ENCODE measurements around the gene PGBD2. TPM values are rescaled to one million over a fixed set of nuclear protein-coding genes. Genes with fewer than 3 reads are reported as not detected.

The PGBD2 gene
- total and polyA plus RNA-seq, 2 of the 8 experiments (the other 6 are each of a cell fraction or from before 2014, with no cell fraction given) = 4.5 to 7.7 TPM

DNA sequence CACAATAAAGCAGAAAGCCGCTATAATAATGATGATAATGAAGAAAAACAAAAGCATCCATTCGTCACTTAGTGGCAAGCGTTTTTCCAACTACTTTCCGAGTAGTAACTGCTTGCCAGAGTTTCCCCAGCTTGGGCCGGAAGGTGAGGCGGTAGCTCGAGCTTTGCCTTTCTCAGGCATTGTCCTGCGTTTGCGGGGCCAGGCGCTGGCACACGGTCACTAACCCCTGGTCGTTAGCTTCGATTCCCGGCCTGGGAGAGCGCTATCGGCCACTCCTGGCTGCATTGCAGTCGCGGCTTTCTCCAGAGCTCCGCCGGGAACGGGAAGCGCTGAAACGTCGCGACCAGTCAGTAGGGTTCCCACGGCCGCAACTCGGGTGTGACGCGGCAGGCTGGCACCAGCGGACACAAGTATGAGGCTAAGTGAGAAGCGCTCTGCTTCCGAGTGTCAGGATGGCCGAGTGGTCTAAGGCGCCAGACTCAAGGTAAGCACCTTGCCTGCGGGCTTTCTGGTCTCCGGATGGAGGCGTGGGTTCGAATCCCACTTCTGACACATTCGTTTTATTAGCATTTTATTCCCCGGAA, 32.5 kb upstream of the PGBD2 start (continued):
- TF ChIP-seq, protein P1, sequence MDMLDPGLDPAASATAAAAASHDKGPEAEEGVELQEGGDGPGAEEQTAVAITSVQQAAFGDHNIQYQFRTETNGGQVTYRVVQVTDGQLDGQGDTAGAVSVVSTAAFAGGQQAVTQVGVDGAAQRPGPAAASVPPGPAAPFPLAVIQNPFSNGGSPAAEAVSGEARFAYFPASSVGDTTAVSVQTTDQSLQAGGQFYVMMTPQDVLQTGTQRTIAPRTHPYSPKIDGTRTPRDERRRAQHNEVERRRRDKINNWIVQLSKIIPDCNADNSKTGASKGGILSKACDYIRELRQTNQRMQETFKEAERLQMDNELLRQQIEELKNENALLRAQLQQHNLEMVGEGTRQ (IDR thresholded peaks at IDR 0.05; ENCODE audit: low read length) = no peak
- TF ChIP-seq CHD2 (IDR thresholded peaks at IDR 0.05; ENCODE audit: low read length) = peak; percentile 79
- TF ChIP-seq KDM1A (IDR thresholded peaks at IDR 0.05; ENCODE audit: borderline replicate concordance, low read length) = peak; percentile 4; the same call in 1 of the 2 replicates
- TF ChIP-seq TCF12 (IDR thresholded peaks at IDR 0.05; ENCODE audit: low read depth, low read length) = no peak
- no peak for TF ChIP-seq SP1 (IDR thresholded peaks at IDR 0.05; ENCODE audit: low read depth, low read length)
- no peak for TF ChIP-seq ATF3 (IDR thresholded peaks at IDR 0.05; ENCODE audit: insufficient read depth, low read depth, low read length)
- peak in 1 of 2 experiments; percentile 75; a peak in 1 of 4 replicates for TF ChIP-seq HDAC2 (IDR thresholded peaks at IDR 0.05; ENCODE audit: borderline replicate concordance in 1 of 2, low read depth in 2 of 2, low read length in 2 of 2)
- TF ChIP-seq, protein P2, sequence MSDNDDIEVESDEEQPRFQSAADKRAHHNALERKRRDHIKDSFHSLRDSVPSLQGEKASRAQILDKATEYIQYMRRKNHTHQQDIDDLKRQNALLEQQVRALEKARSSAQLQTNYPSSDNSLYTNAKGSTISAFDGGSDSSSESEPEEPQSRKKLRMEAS (IDR thresholded peaks at IDR 0.05) = no peak
- TF ChIP-seq SAP30 (IDR thresholded peaks at IDR 0.05; ENCODE audit: insufficient read depth, insufficient replicate concordance, low read length) = no peak
- TF ChIP-seq CBX8 (IDR thresholded peaks at IDR 0.05; ENCODE audit: borderline replicate concordance, low read depth, low read length) = no peak
- TF ChIP-seq KDM4A (IDR thresholded peaks at IDR 0.05; ENCODE audit: low read depth, low read length, severe bottlenecking) = peak; percentile 23
- TF ChIP-seq, protein P3, sequence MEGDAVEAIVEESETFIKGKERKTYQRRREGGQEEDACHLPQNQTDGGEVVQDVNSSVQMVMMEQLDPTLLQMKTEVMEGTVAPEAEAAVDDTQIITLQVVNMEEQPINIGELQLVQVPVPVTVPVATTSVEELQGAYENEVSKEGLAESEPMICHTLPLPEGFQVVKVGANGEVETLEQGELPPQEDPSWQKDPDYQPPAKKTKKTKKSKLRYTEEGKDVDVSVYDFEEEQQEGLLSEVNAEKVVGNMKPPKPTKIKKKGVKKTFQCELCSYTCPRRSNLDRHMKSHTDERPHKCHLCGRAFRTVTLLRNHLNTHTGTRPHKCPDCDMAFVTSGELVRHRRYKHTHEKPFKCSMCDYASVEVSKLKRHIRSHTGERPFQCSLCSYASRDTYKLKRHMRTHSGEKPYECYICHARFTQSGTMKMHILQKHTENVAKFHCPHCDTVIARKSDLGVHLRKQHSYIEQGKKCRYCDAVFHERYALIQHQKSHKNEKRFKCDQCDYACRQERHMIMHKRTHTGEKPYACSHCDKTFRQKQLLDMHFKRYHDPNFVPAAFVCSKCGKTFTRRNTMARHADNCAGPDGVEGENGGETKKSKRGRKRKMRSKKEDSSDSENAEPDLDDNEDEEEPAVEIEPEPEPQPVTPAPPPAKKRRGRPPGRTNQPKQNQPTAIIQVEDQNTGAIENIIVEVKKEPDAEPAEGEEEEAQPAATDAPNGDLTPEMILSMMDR (IDR thresholded peaks at IDR 0.05; ENCODE audit: control extremely low read depth in 1 of 3, insufficient read depth in 1 of 3, low read depth in 1 of 3, low read length in 3 of 3) = no peak
- TF ChIP-seq GABPA (IDR thresholded peaks at IDR 0.05; ENCODE audit: borderline replicate concordance, insufficient read depth, low read length) = no peak
- TF ChIP-seq SP2 (IDR thresholded peaks at IDR 0.05; ENCODE audit: low read length) = no peak
- peak in 1 of 2 experiments; percentile 83; a peak in 1 of 4 replicates for TF ChIP-seq SIN3A (conservative IDR thresholded peaks at IDR 0.05 in 1 of 2, IDR thresholded peaks at IDR 0.05 in 1 of 2; ENCODE audit: low read depth in 1 of 2, low read length in 2 of 2)
